ENCODE results near the gene PPP1R14D.
"Not testable (repeated sequence)": the region's sequence is repeated elsewhere in the genome, so short reads cannot be mapped to it uniquely, and the experiment has no call there.

The PPP1R14D gene

GRCh38 chr15:40828447-40829036 is at the start of gene PPP1R14D:
TSS of gene PPP1R14D (minus strand) at chr15:40828708. CDS start at chr15:40828641, 67 bp downstream.
- no peak within 1 kb of the TSS for H3K4me3 ChIP-seq (ENCODE audit: low read length)
- TF ChIP-seq ZNF274 (IDR thresholded peaks at IDR 0.05; ENCODE audit: low read depth, low read length): no peak

GRCh38 chr15:40877694-40878093 is 49.2 kb upstream of the PPP1R14D start:
- TF ChIP-seq ZNF274 (IDR thresholded peaks at IDR 0.05; ENCODE audit: low read depth, low read length): no peak
- no peak overlapping the region for H3K4me3 ChIP-seq (ENCODE audit: low read length)

- no peak overlapping the region for H3K4me3 ChIP-seq (ENCODE audit: low read length)
- TF ChIP-seq ZNF274 (IDR thresholded peaks at IDR 0.05; ENCODE audit: low read depth, low read length): no peak
These were observed 47.7 kb upstream of the PPP1R14D start for GRCh38 chr15:40875991-40876730.

- no peak for TF ChIP-seq ZNF274 (IDR thresholded peaks at IDR 0.05; ENCODE audit: low read depth, low read length)
- H3K4me3 ChIP-seq (ENCODE audit: low read length): peak within 1 kb of the TSS; percentile 48
These were observed 45.4 kb upstream of the PPP1R14D start, which contains the start of gene RHOV for GRCh38 chr15:40873694-40874561. TSS of gene RHOV (minus strand) at chr15:40874234. CDS start at chr15:40874139, 95 bp downstream.

- H3K4me3 ChIP-seq (ENCODE audit: low read length): peak overlapping the region; percentile 48
- TF ChIP-seq ZNF274 (IDR thresholded peaks at IDR 0.05; ENCODE audit: low read depth, low read length): no peak
These were observed 44.5 kb upstream of the PPP1R14D start for GRCh38 chr15:40872791-40873693.

GRCh38 chr15:40871749-40872617 is 43.5 kb upstream of the PPP1R14D start:
- TF ChIP-seq ZNF274 (IDR thresholded peaks at IDR 0.05; ENCODE audit: low read depth, low read length): no peak
- H3K4me3 ChIP-seq (ENCODE audit: low read length): no peak overlapping the region

- TF ChIP-seq ZNF274 (IDR thresholded peaks at IDR 0.05; ENCODE audit: low read depth, low read length): no peak
- H3K4me3 ChIP-seq (ENCODE audit: low read length): no peak overlapping the region
These were observed 42.2 kb upstream of the PPP1R14D start for GRCh38 chr15:40870716-40871115.

- H3K4me3 ChIP-seq (ENCODE audit: low read length): no peak overlapping the region
- TF ChIP-seq ZNF274 (IDR thresholded peaks at IDR 0.05; ENCODE audit: low read depth, low read length): no peak
These were observed 41.2 kb upstream of the PPP1R14D start for GRCh38 chr15:40869686-40870085.

GRCh38 chr15:40867199-40867598 is 38.7 kb upstream of the PPP1R14D start:
- H3K4me3 ChIP-seq (ENCODE audit: low read length): no peak overlapping the region
- TF ChIP-seq ZNF274 (IDR thresholded peaks at IDR 0.05; ENCODE audit: low read depth, low read length): no peak

- no peak for TF ChIP-seq ZNF274 (IDR thresholded peaks at IDR 0.05; ENCODE audit: low read depth, low read length)
- no peak overlapping the region for H3K4me3 ChIP-seq (ENCODE audit: low read length)
These were observed 35.3 kb upstream of the PPP1R14D start for GRCh38 chr15:40863660-40864270.

- H3K4me3 ChIP-seq (ENCODE audit: low read length): not testable (repeated sequence)
These were observed 32.6 kb upstream of the PPP1R14D start for GRCh38 chr15:40861147-40861546.

GRCh38 chr15:40859206-40859851 is 30.8 kb upstream of the PPP1R14D start:
- no peak overlapping the region for H3K4me3 ChIP-seq (ENCODE audit: low read length)

More at GRCh38 chr15:40859206-40859851, 30.8 kb upstream of the PPP1R14D start:
- no peak for TF ChIP-seq ZNF274 (IDR thresholded peaks at IDR 0.05; ENCODE audit: low read depth, low read length)
